NCI-H2171 (cell line): ENCODE measurements around the gene ZNF784.

Experiments
- DNase-seq: peaks from one replicate; lab custom pipeline; 2025; lab: John Stamatoyannopoulos, UW

Gene ZNF784

GRCh38 chr19:55643003-55643886 is 18.9 kb upstream of the ZNF784 start, which contains the start of gene ZNF581:
Gene ZNF581 (plus strand): TSS chr19:55643649. CDS start chr19:55644572, 923 bp downstream.
- DNase-seq = peak; percentile 72

GRCh38 chr19:55642153-55643002 is 18.0 kb upstream of the ZNF784 start:
- DNase-seq = no peak

GRCh38 chr19:55641426-55642152 is 17.2 kb upstream of the ZNF784 start:
- peak; percentile 56 for DNase-seq

DNA sequence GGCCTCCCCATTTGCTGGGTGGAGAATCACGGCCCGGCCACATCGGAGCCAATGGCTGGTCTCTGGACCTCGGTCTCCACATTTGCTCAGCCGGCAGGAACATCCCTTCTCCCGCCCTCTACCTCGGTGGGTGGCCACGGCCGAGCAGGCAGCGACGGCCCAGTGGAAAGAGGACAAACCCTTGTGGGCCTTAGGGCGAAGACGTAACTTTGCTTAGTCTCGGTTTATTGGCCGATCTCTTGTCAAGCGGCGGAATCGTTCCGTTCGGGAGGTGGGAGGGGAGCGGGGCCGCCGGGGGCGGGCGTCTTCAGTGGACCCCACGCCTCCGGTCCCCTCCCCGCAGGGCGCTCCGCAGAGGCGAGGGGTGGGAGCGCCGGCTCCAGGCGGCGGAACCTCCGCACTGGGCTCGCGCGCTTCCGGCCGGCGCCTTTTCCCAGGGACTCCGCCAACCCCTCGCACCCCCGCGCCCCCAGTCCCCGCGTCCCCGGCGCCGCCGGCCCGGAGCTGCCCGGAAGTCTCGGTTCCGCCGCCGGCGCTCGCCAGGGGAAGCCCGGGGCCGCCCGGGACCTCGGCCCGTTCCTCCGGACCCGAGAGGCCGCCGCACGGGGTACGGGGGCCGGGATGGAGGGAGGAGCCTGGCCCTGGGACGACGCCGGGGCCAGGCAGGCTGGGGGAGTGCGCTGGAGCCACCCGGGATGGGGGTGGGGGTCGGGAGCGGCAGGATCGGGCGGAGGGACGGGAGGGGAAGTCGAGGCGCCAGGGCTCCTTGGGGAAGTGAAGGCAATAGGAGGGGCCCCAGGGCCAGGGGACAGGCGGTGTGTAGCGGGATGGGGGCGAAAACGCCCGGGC is 16.4 kb upstream of the ZNF784 start, which contains the start of gene ZNF580:
TSS of gene ZNF580 (plus strand) at position 426 of the 849 bp plus-strand sequence. CDS start 1,507 bp downstream, outside the sequence.
- DNase-seq = peak; percentile 73

DNA sequence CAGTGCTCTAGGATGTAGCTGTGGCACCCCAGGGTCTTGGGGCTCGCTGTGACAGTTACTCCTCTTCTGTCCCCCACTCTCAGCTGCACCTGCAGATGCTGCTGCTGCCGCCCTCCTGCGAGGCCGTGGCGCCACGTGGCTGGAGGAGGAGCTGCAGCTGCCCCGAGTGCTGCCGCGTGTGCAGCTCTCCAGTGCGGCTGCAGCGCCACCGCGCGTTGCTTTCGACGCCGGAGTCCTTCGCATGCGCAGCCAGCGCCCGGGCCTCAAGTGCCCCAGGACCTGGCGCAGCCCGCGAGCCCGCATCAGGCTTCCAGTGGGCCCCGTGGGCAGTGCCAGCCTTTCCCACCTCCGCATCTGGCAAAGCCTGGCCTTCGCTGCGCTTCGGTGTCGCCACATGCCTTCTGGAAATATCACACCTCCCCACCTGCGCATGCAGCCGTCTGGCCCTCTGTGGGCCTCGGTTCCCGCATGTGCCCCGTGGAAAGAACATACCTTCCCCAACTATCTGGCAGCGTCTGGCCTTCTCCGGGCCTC is 15.7 kb upstream of the ZNF784 start:
- no peak for DNase-seq

GRCh38 chr19:55638864-55639359 is 14.5 kb upstream of the ZNF784 start:
- DNase-seq = no peak

- DNase-seq = no peak
These were observed 13.2 kb upstream of the ZNF784 start for GRCh38 chr19:55637534-55637933.

- no peak for DNase-seq
These were observed 12.4 kb upstream of the ZNF784 start for GRCh38 chr19:55636723-55637122.

DNA sequence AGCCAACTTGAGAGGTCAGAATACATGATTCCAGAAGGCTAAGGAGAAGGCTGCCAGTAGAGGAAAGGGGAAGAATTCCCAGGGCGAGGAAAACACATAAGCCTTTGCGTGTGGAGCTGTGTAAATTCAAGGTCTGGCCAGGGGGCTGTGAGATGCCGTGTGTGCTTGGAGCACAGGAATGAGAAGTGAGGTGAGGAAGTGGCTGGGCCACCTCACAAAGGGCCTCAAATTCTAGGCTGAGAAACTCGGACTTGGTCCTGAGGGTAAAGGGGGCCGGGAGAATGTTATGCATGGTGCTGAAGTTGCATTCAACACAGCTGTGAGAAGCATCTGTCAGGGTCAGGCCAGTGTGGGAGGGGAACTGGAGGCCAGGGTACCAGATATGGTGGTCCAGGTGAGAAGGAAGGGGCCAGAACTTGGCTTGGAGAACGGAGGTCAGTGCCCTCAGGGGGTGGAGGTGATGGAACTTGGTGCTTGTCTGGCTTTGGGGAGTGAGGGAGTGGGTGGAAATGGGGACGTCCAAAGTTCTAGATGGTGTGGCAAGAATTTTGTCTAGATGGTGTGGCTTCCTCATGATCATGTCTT is 11.6 kb upstream of the ZNF784 start:
- DNase-seq = no peak

DNA sequence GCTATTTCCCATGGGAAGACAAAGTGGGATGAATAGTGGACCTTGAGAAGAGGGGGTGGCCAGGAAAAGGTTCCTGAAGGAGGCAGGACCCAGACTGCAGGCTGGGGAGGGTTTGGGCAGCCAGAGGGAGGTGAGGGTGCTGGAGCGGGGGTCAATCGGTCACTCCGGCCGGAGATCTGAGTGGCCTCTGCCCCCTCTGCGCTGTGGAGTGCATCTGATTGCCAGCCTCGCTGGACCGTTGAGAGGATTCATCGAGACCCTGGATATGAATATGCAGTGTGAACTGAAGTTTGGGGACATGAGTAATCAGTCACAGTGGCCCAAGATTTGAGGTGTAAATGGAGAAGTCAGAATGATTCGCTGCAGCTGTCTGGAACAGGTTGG is 11.0 kb upstream of the ZNF784 start:
- DNase-seq = no peak

- no peak for DNase-seq
These were observed 9.5 kb upstream of the ZNF784 start for GRCh38 chr19:55633861-55634260.

DNA sequence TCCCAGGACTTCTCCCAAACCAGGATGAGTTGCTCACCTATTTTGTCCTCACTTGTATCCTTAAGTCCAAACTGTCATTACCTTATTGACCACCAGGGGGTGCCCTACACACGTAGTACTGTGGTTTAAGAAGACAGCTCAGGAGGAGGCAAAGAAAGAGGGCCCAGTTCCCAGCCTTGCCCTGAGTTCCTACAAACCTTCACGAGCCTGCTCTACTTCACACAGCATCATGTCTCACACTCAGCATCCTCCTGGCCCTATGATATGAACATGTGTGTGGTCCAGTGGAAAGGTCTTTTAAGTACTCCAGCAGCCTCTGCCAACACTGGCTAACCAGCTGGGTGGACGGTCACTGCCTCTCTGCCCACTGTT is 8.1 kb upstream of the ZNF784 start:
- peak; percentile 64 for DNase-seq

- no peak for DNase-seq
These were observed 2.0 kb upstream of the ZNF784 start for GRCh38 chr19:55626350-55626749.

DNA sequence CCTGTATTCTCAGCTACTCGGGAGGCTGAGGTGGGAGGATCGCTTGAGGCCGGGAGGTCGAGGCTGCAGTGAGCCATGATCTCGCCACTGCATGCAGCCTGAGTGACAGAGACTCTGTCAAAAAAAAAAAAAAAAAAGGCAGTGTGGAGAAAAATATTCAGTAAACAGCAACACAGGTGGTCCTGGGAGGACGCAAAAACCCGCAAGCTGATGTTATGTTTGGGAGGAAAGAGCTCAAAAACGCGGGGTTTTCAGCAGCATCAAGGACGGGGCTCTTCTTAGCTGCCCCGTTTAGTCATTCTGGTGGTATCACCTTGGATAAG is 599 bp upstream of the ZNF784 start:
- DNase-seq = no peak

DNA sequence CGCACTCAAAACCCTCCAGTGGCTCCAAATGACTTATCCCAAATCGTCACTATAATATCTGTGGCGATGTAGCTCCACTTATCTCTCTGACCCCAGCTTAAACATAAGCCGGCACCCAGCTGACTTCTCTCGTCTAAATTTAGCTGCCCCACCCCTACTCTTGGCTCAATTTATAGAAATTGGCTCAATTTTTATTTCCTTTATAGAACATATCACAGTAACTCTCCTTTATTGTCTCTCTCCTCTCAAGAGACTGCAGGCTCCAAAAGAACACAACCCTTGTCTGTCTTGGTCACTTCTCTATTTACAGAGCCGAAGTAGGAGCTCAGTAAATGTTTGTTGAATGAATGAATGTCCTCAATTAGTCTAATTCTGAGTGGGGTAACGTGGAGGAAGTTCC is 805 bp downstream of the ZNF784 start:
- DNase-seq = no peak

- DNase-seq = no peak
These were observed 1.2 kb downstream of the ZNF784 start for GRCh38 chr19:55623130-55623529.

DNA sequence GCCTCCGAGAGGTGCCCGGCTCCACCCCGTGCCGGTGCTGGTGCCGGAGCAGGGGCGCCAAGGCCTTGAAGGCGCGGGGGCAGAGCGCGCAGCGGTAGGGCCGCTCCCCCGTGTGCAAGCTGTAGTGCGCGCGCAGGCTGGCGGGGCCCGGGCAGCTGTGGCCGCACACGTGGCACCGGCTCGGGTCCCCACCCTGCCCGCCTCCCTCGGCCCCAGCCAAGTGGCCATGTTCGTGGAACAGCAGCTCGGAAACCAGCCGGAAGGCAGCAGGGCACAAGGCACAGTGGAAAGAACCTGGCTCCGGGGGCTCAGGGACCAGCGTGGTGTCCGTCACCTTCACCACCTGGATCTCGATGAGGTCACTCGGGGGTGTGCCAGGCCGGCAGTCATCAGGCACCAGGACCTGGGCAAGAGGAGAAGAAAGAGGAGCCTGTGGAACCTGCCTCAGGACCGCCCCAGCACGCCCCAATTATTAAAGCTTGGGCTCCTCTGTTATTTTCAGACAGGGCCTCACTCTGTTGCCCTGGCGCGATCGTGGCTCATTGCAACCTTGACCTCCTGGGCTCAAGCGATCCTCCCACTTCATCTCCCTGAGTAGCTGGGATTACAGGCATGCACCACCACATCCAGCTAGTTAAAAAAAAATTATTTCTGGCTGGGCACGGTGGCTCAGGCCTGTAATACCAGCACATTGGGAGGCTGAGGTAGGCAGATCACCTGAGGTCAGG is 2.0 kb downstream of the ZNF784 start:
- no peak for DNase-seq

GRCh38 chr19:55621673-55622231 is 2.6 kb downstream of the ZNF784 start:
- no peak for DNase-seq

DNA sequence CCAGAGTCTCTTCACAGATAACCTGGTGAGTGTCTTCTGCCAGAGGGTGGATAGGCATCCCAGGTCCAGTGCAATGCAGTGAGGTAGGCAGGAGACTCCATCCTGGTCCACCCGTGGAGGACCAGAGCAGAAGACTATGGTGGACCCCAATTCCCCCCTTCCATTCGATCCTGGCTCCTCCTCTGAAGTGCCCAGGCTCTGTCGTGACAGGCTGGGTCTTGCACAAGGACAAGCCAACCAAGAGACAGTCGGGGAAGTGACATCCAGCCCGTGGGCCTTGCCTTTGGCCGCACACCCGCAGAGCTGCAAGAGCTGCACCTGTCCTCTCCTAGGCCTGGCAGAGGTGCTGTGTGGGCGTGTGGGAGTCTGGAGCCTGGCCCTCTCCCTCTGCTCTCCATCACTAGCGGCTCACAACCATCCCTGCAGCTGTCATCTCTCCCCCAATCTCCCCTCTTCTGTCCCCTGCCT is 3.1 kb downstream of the ZNF784 start:
- no peak for DNase-seq
